ENCODE measurements around the gene RAB26. TPM values are rescaled to one million over a fixed set of nuclear protein-coding genes. Genes with fewer than 3 reads are reported as not detected.

Gene RAB26
- total and polyA plus RNA-seq, 4 donors = 1.9 to 3.9 (median 3.0) TPM

- no peaks in the 10 kb centered on the region for H3K9me3 ChIP-seq (ENCODE audit: control insufficient read depth in 4 of 4, low read length in 3 of 4)
- WGBS = 87% methylated on average over 5 of the region's 5 CpGs
- peaks cover 0 to 2% (median 0%) of the 10 kb centered on the region in 4 donors for H3K27me3 ChIP-seq (ENCODE audit: control insufficient read depth in 4 of 4, insufficient read depth in 4 of 4, low read length in 3 of 4)
- H3K4me3 ChIP-seq (ENCODE audit: low read depth in 1 of 3, low read length in 3 of 3) = no peak overlapping the region
- H3K9ac ChIP-seq (ENCODE audit: low read depth in 1 of 2, low read length in 2 of 2) = no peak overlapping the region
- H3K4me1 ChIP-seq (ENCODE audit: control insufficient read depth in 4 of 4, insufficient read depth in 4 of 4, low read length in 3 of 4) = peaks cover 2 to 11% (median 4%) of the 10 kb centered on the region in 4 donors
- TF ChIP-seq GABPA (IDR thresholded peaks at IDR 0.05 in 1 of 2, conservative IDR thresholded peaks at IDR 0.05 in 1 of 2) (no peak), TAF1 (conservative IDR thresholded peaks at IDR 0.05) (no peak), FOXA1 (IDR thresholded peaks at IDR 0.05) (no peak), CTCF (IDR thresholded peaks at IDR 0.05; ENCODE audit: low read depth, low read length, missing input control) (no peak), ATF3 (IDR thresholded peaks at IDR 0.05) (no peak), ZBTB33 (IDR thresholded peaks at IDR 0.05) (no peak), JUND (IDR thresholded peaks at IDR 0.05) (no peak), MAX (IDR thresholded peaks at IDR 0.05) (no peak), RAD21 (IDR thresholded peaks at IDR 0.05) (no peak), NR2F2 (IDR thresholded peaks at IDR 0.05) (no peak), YY1 (IDR thresholded peaks at IDR 0.05) (no peak), SP1 (IDR thresholded peaks at IDR 0.05) (no peak), FOXA2 (IDR thresholded peaks at IDR 0.05) (no peak), HNF4G (IDR thresholded peaks at IDR 0.05) (no peak), RXRA (IDR thresholded peaks at IDR 0.05) (no peak), EGR1 (IDR thresholded peaks at IDR 0.05; ENCODE audit: low read depth in 2 of 2) (no peak)
- TF ChIP-seq, protein P1, sequence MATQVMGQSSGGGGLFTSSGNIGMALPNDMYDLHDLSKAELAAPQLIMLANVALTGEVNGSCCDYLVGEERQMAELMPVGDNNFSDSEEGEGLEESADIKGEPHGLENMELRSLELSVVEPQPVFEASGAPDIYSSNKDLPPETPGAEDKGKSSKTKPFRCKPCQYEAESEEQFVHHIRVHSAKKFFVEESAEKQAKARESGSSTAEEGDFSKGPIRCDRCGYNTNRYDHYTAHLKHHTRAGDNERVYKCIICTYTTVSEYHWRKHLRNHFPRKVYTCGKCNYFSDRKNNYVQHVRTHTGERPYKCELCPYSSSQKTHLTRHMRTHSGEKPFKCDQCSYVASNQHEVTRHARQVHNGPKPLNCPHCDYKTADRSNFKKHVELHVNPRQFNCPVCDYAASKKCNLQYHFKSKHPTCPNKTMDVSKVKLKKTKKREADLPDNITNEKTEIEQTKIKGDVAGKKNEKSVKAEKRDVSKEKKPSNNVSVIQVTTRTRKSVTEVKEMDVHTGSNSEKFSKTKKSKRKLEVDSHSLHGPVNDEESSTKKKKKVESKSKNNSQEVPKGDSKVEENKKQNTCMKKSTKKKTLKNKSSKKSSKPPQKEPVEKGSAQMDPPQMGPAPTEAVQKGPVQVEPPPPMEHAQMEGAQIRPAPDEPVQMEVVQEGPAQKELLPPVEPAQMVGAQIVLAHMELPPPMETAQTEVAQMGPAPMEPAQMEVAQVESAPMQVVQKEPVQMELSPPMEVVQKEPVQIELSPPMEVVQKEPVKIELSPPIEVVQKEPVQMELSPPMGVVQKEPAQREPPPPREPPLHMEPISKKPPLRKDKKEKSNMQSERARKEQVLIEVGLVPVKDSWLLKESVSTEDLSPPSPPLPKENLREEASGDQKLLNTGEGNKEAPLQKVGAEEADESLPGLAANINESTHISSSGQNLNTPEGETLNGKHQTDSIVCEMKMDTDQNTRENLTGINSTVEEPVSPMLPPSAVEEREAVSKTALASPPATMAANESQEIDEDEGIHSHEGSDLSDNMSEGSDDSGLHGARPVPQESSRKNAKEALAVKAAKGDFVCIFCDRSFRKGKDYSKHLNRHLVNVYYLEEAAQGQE (IDR thresholded peaks at IDR 0.05) = no peak
- H3K36me3 ChIP-seq (ENCODE audit: control insufficient read depth in 4 of 4, insufficient read depth in 3 of 4, low read depth in 1 of 4, low read length in 3 of 4) = no peaks in the 10 kb centered on the region
- H3K27ac ChIP-seq (ENCODE audit: low read depth in 1 of 2, low read length in 2 of 2) = no peak overlapping the region
- no peak for DNase-seq (ENCODE audit: low spot score)
These were observed 50.7 kb downstream of the RAB26 start for GRCh38 chr16:2199095-2199494.

All from liver (tissue), 9 donors.